Mammary epithelial cell (primary cell): Measurements from ENCODE around the gene CD300A.

Experiments used
- CTCF ChIP-seq, 2 donors: IDR thresholded peaks in 1 of 2; conservative IDR thresholded peaks in 1 of 2; 2 replicates each; pipeline ENCODE4 v1.5.1; 2011 to 2012; ENCODE audit warnings: inconsistent platforms in 2 of 2, low read length in 2 of 2, mild to moderate bottlenecking in 2 of 2, control low read depth in 1 of 2, low read depth in 1 of 2; ENCODE audit not compliant: insufficient read depth in 1 of 2; ENCODE audit errors: extremely low read depth in 1 of 2
- EZH2 ChIP-seq: IDR thresholded peaks from 2 replicates; pipeline ENCODE4 v1.6.1; 2012; ENCODE audit warnings: low read length, inconsistent platforms, borderline replicate concordance

DNA sequence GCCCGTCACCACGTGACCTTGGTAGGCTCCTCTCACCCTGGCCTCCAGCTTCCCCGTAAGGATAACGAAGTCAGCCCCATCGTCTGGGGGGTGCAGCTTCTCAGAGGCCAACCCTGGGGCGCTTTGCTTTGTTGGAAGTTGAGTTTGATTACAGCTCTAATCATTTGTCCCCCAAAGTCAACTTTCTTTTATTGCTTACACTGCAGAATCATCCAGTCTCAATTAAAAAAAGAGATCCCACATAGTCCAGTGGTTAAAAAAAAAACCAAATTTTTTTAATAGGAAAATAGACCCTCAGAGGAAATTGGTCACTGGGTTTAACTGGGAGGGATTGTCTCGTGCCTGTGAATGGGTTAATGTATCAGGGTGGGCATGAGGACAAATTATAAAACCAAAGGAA lies 42.3 kb upstream of the CD300A start:
- no peak for TF ChIP-seq CTCF (conservative IDR thresholded peaks at IDR 0.05 in 1 of 2, IDR thresholded peaks at IDR 0.05 in 1 of 2; ENCODE audit: extremely low read depth in 1 of 2, insufficient read depth in 1 of 2, low read depth in 1 of 2, low read length in 2 of 2)
- TF ChIP-seq EZH2 = no peak
